Calu3 (cell line): ENCODE results near the gene NCK2. TPM values are rescaled to one million over a fixed set of nuclear protein-coding genes. Genes with fewer than 3 reads are reported as not detected.

Experiments
- BruUV-seq: library from RNA; stranded (reverse); fragments of 400-500 nt; replicated peaks from 2 replicates; lab custom pipeline; 2021; lab: Mats Ljungman, UMichigan
- CTCF ChIA-PET: fragments of 300-600 bp; sonication (Branson Sonifier 250); formaldehyde crosslinking; loops from one replicate; lab custom pipeline; 2022; ENCODE audit warnings: antibody characterized with exemption; lab: Charles Lee
- DNase-seq: peaks from one replicate; pipeline ENCODE4 v3.0.0; 2022
- H3K27ac Mint-ChIP-seq: one replicate; pipeline ENCODE4 v1.8.0; 2022; ENCODE audit warnings: mixed read lengths; ENCODE audit not compliant: unreplicated experiment
- H3K27me3 Mint-ChIP-seq: one replicate; pipeline ENCODE4 v1.8.0; 2022; ENCODE audit warnings: mixed read lengths; ENCODE audit not compliant: unreplicated experiment
- H3K36me3 Mint-ChIP-seq: one replicate; pipeline ENCODE4 v1.8.0; 2022; ENCODE audit warnings: mild to moderate bottlenecking, moderate library complexity, mixed read lengths; ENCODE audit not compliant: insufficient read depth, unreplicated experiment
- H3K4me1 Mint-ChIP-seq: one replicate; pipeline ENCODE4 v1.8.0; 2022; ENCODE audit warnings: mild to moderate bottlenecking, low read depth, mixed read lengths; ENCODE audit not compliant: unreplicated experiment
- H3K4me3 Mint-ChIP-seq: one replicate; pipeline ENCODE4 v1.8.0; 2022; ENCODE audit warnings: mild to moderate bottlenecking, low read depth, moderate library complexity, mixed read lengths; ENCODE audit not compliant: unreplicated experiment
- H3K9me3 Mint-ChIP-seq: one replicate; pipeline ENCODE4 v1.8.0; 2022; ENCODE audit warnings: low read depth, mixed read lengths; ENCODE audit not compliant: unreplicated experiment
- intact Hi-C: fragments of 100-400 bp; cut with micrococcal nuclease; formaldehyde crosslinking; loops from one replicate; pipeline ENCODE4 v1.10.0; 2022; ENCODE audit not compliant: unreplicated experiment
- total RNA-seq: library from RNA; stranded (reverse); gene quantifications from 2 replicates; pipeline ENCODE4 v1.2.3, GENCODE V29; 2022
- TF ChIP-seq, protein P1 (sequence below): fragments of 200-600 bp; IDR thresholded peaks from one replicate; pipeline ENCODE4 v1.8.0; 2022; ENCODE audit warnings: antibody characterized with exemption; ENCODE audit not compliant: unreplicated experiment

The NCK2 gene
- total RNA-seq, 1 experiment from 2014 or later = 88.6 TPM

- intact Hi-C loops = no loop called here
- Mint-ChIP-seq H3K27ac (peak overlapping the region; percentile 74), H3K9me3 (no peaks in the 10 kb centered on the region), H3K4me3 (peak overlapping the region; percentile 46), H3K4me1 (peaks cover 50% of the 10 kb centered on the region), H3K36me3 (peaks cover 14% of the 10 kb centered on the region), H3K27me3 (no peaks in the 10 kb centered on the region)
- DNase-seq = peak; percentile 63
- no TSS peak for BruUV-seq
- TF ChIP-seq, protein P1, sequence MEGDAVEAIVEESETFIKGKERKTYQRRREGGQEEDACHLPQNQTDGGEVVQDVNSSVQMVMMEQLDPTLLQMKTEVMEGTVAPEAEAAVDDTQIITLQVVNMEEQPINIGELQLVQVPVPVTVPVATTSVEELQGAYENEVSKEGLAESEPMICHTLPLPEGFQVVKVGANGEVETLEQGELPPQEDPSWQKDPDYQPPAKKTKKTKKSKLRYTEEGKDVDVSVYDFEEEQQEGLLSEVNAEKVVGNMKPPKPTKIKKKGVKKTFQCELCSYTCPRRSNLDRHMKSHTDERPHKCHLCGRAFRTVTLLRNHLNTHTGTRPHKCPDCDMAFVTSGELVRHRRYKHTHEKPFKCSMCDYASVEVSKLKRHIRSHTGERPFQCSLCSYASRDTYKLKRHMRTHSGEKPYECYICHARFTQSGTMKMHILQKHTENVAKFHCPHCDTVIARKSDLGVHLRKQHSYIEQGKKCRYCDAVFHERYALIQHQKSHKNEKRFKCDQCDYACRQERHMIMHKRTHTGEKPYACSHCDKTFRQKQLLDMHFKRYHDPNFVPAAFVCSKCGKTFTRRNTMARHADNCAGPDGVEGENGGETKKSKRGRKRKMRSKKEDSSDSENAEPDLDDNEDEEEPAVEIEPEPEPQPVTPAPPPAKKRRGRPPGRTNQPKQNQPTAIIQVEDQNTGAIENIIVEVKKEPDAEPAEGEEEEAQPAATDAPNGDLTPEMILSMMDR = no peak
- CTCF ChIA-PET = no interaction called here
Observed at GRCh38 chr2:105853354-105854088, 108.8 kb downstream of the NCK2 start.

DNA sequence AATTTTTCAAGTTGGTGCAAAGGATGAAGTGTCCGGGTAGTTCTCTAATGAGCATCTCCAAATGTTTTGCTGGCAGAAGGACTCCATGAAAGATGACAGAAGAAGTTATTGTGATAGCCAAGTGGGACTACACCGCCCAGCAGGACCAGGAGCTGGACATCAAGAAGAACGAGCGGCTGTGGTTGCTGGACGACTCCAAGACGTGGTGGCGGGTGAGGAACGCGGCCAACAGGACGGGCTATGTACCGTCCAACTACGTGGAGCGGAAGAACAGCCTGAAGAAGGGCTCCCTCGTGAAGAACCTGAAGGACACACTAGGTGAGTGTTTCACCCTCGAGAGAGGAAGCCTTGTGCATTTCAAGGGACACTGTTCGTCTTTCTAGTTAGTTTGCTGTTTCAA is 110.3 kb downstream of the NCK2 start:
- no peak overlapping the region for H3K4me3 Mint-ChIP-seq
- intact Hi-C loops = loop anchor here (5.0 kb wide), 1 partner anchor 37 kb away; no protein-coding TSS in a partner anchor
- DNase-seq = no peak
- H3K36me3 Mint-ChIP-seq = peaks cover 14% of the 10 kb centered on the region
- H3K27ac Mint-ChIP-seq = no peak overlapping the region
- peaks cover 57% of the 10 kb centered on the region for H3K4me1 Mint-ChIP-seq
- BruUV-seq = no TSS peak
- TF ChIP-seq, protein P1 = no peak
- H3K9me3 Mint-ChIP-seq = no peaks in the 10 kb centered on the region
- no peaks in the 10 kb centered on the region for H3K27me3 Mint-ChIP-seq
- CTCF ChIA-PET = interaction anchor here (0.6 kb wide), 1 partner anchor 17 kb away, joined by 4 read pairs; no protein-coding TSS in a partner anchor

- CTCF ChIA-PET = interaction anchor here (0.7 kb wide), 1 partner anchor 210 kb away, joined by 3 read pairs; no protein-coding TSS in a partner anchor
- peaks cover 14% of the 10 kb centered on the region for H3K36me3 Mint-ChIP-seq
- peaks cover 57% of the 10 kb centered on the region for H3K4me1 Mint-ChIP-seq
- no peaks in the 10 kb centered on the region for H3K27me3 Mint-ChIP-seq
- H3K27ac Mint-ChIP-seq = no peak overlapping the region
- TF ChIP-seq, protein P1 = no peak
- H3K9me3 Mint-ChIP-seq = no peaks in the 10 kb centered on the region
- no peak for DNase-seq
- intact Hi-C loops = loop anchor here (5.0 kb wide), 1 partner anchor 36 kb away; no protein-coding TSS in a partner anchor
- no TSS peak for BruUV-seq
- no peak overlapping the region for H3K4me3 Mint-ChIP-seq
Observed at GRCh38 chr2:105856581-105856980, 111.9 kb downstream of the NCK2 start.

DNA sequence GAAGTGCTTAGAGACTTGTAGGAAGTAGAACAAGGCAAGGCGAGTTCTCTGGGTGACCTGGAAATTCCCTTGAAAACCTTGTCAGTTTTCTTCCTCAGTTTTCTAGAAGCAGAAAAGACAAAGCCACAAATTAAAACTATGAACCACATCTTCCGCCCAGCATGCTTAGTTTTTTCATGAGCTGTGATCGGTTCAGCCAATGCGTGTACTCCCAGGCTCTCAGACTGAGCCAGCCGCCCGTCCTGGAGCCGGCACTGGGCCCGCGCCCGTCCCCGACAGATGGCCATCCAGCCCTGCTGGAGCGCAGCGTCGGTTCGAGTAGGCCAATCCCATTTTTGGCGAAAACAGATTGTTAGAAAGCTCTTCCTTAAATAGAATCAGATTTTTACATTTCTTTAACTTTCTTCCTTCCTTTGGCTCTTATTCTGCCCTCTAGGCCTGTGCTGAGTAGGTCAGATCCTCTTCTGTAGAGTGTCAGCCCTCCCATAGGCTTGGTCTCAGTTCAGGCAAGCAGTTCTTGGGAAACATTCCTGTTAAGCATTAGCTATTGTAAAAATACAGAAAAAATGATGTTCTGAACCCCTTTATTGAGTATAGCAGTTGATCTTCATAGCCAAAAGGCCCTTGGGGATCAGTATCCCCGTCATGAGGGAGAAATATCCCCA is 112.5 kb downstream of the NCK2 start:
- H3K4me1 Mint-ChIP-seq = peaks cover 50% of the 10 kb centered on the region
- no peak overlapping the region for H3K27ac Mint-ChIP-seq
- no peaks in the 10 kb centered on the region for H3K27me3 Mint-ChIP-seq
- no peaks in the 10 kb centered on the region for H3K9me3 Mint-ChIP-seq
- H3K4me3 Mint-ChIP-seq = no peak overlapping the region
- no TSS peak for BruUV-seq
- intact Hi-C loops = loop anchor here (5.0 kb wide), 1 partner anchor 35 kb away; no protein-coding TSS in a partner anchor
- CTCF ChIA-PET = interaction anchor here (0.7 kb wide), 1 partner anchor 211 kb away, joined by 3 read pairs; no protein-coding TSS in a partner anchor
- DNase-seq = no peak
- TF ChIP-seq, protein P1 = no peak
- H3K36me3 Mint-ChIP-seq = peaks cover 14% of the 10 kb centered on the region
